Liver (tissue), 3 donors: ENCODE results near the gene LCP2.

Experiments
- EGR1 ChIP-seq, 2 donors: IDR thresholded peaks; 2 replicates each; pipeline ENCODE4 v1.6.1; 2016 to 2018; ENCODE audit warnings: antibody characterized with exemption in 2 of 2, low read depth in 2 of 2
- FOXA1 ChIP-seq: IDR thresholded peaks from 2 replicates; pipeline ENCODE4 v1.6.1; 2016; ENCODE audit warnings: antibody characterized with exemption
- RAD21 ChIP-seq, 2 donors: IDR thresholded peaks; 2 replicates each; pipeline ENCODE4 v1.6.1; 2016; ENCODE audit warnings: antibody characterized with exemption in 2 of 2, mild to moderate bottlenecking in 2 of 2
- TF ChIP-seq, protein P1 (sequence below): fragments of 150-350 bp; IDR thresholded peaks from 2 replicates; pipeline ENCODE4 v1.5.1; 2017; ENCODE audit warnings: improper control_type of control experiment, low read depth, low read length; ENCODE audit not compliant: missing input control
- donor health status: healthy.
- donor health status: healthy.

DNA sequence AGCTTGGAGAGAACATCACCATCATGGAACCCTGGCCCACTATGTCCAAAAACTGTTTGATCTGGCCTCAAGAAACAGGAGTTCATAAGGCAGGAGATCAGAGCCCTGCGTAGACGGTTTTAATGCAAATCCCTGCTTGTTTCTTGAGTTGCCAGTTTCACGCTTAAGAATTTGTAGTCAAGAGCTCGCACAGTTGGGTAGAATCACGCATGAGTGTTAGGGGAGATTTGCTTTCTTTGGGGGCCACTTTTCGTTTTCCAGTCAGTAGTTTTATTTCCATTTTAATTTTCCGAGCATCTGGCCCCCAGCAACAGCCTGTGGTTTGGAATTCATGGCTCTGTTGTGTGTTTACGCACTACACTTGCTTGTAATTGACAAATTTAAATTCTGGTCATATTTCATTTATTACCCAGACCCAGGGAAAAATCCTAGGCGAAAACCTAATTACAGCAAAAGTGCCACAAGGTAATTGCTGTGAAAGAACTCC lies 71.4 kb downstream of the LCP2 start:
- TF ChIP-seq, protein P1, sequence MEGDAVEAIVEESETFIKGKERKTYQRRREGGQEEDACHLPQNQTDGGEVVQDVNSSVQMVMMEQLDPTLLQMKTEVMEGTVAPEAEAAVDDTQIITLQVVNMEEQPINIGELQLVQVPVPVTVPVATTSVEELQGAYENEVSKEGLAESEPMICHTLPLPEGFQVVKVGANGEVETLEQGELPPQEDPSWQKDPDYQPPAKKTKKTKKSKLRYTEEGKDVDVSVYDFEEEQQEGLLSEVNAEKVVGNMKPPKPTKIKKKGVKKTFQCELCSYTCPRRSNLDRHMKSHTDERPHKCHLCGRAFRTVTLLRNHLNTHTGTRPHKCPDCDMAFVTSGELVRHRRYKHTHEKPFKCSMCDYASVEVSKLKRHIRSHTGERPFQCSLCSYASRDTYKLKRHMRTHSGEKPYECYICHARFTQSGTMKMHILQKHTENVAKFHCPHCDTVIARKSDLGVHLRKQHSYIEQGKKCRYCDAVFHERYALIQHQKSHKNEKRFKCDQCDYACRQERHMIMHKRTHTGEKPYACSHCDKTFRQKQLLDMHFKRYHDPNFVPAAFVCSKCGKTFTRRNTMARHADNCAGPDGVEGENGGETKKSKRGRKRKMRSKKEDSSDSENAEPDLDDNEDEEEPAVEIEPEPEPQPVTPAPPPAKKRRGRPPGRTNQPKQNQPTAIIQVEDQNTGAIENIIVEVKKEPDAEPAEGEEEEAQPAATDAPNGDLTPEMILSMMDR: no peak
- TF ChIP-seq RAD21 (IDR thresholded peaks at IDR 0.05) (no peak), EGR1 (IDR thresholded peaks at IDR 0.05; ENCODE audit: low read depth in 2 of 2) (no peak), FOXA1 (no peak)
